H7 (cell line): ENCODE data around the gene CUX1. TPM values are rescaled to one million over a fixed set of nuclear protein-coding genes. Genes with fewer than 3 reads are reported as not detected.
A peak's percentile ranks its signal among the peaks of the same experiment; 100 is the strongest.
"Not testable (repeated sequence)": the region's sequence is repeated elsewhere in the genome, so short reads cannot be mapped to it uniquely, and the experiment has no call there.

Source experiments
- DNase-seq: peaks from one replicate; pipeline ENCODE4 v3.0.0; 2012
- H3K27me3 ChIP-seq: 2 replicates; pipeline ENCODE4 v1.6.0; 2011; ENCODE audit warnings: mild to moderate bottlenecking, low read length; ENCODE audit not compliant: control insufficient read depth, insufficient read depth
- H3K36me3 ChIP-seq: replicated peaks from 2 replicates; pipeline ENCODE4 v1.5.1; 2011; ENCODE audit warnings: low read length; ENCODE audit not compliant: control insufficient read depth, insufficient read depth
- H3K4me3 ChIP-seq: 2 replicates; pipeline ENCODE4 v1.5.1; 2011; ENCODE audit warnings: low read depth, mild to moderate bottlenecking, control low read depth, low read length, moderate library complexity; ENCODE audit not compliant: insufficient read depth
- total RNA-seq: library from RNA; depleted of rRNA; stranded (reverse); fragments of >200 nt; shearing (Covaris generic); gene quantifications from 2 replicates; pipeline ENCODE4 v1.2.3, GENCODE V29; 2014

The CUX1 gene
- total RNA-seq, 1 experiment from 2014 or later, result 28.2 TPM

DNA sequence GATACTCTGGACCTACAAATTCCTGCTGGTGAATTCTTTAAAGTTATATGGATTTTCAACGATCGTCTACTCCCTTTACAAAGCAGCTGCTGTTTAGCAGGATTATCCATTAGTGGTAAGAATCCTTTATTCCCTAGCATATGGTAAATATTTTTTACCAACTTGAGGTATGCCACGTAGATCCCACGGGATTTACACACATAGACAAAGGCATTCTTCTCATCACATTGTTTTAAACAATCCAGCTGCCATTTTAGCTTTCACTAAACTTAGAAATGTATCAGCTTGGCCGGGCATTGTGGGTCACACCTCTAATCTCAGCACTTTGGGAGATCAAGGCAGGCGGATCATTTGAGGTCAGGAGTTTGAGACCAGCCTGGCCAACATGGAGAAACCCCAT, 321.2 kb downstream of the CUX1 start:
- no peak for DNase-seq
- Histone ChIP-seq H3K36me3 (no peaks in the 10 kb centered on the region; the same call in 1 of the 2 replicates), H3K27me3 (no peaks in the 10 kb centered on the region), H3K4me3 (no peak overlapping the region)

DNA sequence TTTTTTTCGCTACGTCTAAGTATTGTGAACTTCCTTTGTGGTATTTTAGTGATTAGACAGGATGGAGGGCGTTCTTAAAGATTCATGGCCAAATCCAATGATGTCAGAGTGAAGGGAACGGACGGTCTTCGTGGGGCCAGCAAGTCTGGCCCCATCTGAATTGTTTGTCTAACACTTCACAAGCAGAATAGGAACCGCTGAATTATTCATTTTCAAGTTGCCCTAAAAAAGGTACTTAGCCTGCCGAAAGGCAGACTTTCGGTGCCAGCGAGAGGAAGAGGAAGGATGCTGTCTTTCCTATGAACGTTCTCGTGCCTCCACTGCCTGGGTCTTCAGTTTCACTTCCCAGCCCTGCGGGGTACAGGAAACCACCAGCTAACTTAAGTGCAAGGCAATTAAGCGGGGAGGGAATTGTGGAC, 323.5 kb downstream of the CUX1 start:
- DNase-seq, result no peak
- Histone ChIP-seq H3K36me3 (no peaks in the 10 kb centered on the region; the same call in 1 of the 2 replicates), H3K4me3 (no peak overlapping the region), H3K27me3 (no peaks in the 10 kb centered on the region)

DNA sequence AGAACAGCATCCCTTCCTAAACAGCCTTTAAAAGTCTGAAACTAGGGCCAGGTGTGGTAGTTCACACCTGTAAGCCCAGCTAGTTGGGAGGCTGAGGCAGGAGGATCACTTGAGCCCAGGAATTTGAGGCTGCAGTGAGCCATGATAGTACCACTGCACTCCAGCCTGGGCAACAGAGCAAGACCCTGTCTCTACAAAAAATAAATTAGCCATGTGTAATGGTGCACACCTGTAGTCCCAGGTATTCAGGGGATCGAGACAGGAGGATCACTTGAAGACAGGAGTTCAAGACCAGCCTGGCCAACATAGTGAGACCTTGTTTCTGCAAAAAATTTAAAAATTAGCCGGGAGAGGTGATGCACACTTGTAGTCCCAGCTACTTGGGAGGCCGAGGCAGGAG, 325.0 kb downstream of the CUX1 start:
- not testable (repeated sequence) for H3K27me3 ChIP-seq, DNase-seq, H3K36me3 ChIP-seq, H3K4me3 ChIP-seq

DNA sequence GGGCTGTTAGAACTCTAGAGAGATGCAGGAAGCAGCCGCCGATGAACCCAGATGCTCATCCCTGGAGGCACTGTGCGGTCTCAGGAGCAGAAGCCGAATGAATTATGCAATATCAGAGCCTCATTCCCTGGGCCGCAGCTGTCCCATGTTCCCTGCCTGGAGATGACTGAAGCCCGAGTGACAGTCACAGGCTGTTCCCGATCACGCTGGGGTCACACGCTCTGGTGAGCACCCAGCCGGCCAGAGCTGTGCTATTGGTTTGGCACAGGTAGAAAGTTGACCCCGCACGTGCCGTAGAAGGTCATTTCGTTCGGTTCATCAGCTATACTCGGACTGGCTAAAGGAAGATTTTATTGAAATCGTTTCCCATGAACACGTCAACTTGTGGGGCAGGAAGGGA, 328.7 kb downstream of the CUX1 start:
- Histone ChIP-seq H3K36me3 (no peaks in the 10 kb centered on the region), H3K27me3 (no peaks in the 10 kb centered on the region), H3K4me3 (no peak overlapping the region)
- DNase-seq, result no peak

DNA sequence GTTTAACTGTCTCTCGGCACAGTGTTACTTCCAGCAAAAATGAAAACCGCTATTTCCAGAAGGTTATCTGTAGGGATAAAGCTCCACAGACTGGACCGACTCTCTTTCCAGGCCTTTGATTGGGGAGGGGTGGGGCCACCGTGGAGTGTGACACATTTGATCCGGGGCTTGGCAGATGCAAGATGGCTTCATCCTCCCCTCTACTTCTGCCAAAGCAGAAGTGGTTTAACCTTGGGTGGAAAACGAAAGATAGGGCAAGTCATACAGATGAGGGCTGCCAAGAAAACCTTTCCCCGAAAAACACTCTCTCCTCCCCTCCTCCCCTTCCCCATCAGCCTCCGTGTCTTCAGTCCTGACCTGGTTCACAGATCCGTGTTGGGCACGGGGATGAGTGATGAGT, 329.6 kb downstream of the CUX1 start:
- no peaks in the 10 kb centered on the region for H3K27me3 ChIP-seq
- no peak for DNase-seq
- no peak overlapping the region for H3K4me3 ChIP-seq
- no peaks in the 10 kb centered on the region for H3K36me3 ChIP-seq

DNA sequence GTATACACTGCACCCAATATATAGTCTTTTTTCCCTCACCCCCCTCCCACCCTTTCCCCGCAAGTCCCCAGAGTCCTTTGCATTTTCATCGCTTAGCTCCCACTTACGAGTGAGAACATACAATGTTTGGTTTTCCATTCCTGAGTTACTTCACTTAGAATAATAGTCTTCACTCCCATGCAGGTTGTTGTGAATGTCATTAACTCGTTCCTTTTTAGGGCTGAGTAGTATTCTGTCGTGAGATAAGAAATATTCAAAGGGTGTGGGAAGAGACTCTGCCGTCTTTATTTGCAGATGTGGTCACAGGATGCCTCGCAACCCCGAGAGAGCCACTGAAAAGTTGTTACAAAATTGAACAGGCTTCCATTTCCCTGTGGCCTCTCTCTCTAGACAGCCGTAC, 331.4 kb downstream of the CUX1 start:
- Histone ChIP-seq H3K4me3 (no peak overlapping the region), H3K27me3 (no peaks in the 10 kb centered on the region), H3K36me3 (no peaks in the 10 kb centered on the region)
- DNase-seq, result no peak

DNA sequence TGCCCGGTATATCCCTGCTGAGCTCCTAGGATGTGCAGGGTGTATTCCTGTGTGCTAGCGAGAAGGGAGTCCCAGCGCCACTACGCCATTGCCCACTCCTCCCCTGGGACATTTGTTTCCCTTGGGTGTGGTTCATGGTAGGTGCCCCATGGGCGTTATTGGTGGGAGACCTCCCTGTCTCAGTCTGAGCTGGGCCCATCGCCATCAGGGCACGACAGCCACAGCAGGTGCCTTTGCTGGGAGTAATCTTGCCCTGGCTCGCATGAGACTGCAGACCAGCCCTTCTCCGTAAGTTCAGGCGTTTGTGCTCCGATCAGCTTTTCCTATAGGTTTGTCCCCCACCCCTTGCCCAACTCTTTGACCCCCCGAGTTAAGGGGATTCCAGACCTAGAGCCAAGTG, 332.0 kb downstream of the CUX1 start:
- no peak for DNase-seq
- no peaks in the 10 kb centered on the region for H3K36me3 ChIP-seq
- no peak overlapping the region for H3K4me3 ChIP-seq
- H3K27me3 ChIP-seq, result no peaks in the 10 kb centered on the region

DNA sequence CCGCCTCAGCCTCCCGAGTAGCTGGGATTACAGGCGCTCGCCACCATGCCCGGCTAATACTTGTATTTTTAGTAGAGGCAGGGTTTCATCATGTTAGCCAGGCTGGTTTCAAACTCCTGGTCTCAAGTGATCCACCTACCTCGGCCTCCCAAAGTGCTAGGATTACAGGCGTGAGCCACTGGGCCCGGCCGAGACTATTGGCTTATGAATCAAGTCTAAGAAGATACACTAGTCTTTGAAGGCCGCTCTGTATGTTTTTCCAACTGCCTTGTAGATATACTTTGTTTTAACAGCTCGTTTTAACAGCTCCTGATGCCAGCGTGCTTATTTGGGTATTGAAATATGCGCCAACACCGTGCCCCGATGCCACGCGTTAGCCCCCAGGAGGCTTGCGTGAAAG, 332.8 kb downstream of the CUX1 start:
- no peak for DNase-seq
- no peaks in the 10 kb centered on the region for H3K27me3 ChIP-seq
- no peaks in the 10 kb centered on the region for H3K36me3 ChIP-seq
- no peak overlapping the region for H3K4me3 ChIP-seq

DNA sequence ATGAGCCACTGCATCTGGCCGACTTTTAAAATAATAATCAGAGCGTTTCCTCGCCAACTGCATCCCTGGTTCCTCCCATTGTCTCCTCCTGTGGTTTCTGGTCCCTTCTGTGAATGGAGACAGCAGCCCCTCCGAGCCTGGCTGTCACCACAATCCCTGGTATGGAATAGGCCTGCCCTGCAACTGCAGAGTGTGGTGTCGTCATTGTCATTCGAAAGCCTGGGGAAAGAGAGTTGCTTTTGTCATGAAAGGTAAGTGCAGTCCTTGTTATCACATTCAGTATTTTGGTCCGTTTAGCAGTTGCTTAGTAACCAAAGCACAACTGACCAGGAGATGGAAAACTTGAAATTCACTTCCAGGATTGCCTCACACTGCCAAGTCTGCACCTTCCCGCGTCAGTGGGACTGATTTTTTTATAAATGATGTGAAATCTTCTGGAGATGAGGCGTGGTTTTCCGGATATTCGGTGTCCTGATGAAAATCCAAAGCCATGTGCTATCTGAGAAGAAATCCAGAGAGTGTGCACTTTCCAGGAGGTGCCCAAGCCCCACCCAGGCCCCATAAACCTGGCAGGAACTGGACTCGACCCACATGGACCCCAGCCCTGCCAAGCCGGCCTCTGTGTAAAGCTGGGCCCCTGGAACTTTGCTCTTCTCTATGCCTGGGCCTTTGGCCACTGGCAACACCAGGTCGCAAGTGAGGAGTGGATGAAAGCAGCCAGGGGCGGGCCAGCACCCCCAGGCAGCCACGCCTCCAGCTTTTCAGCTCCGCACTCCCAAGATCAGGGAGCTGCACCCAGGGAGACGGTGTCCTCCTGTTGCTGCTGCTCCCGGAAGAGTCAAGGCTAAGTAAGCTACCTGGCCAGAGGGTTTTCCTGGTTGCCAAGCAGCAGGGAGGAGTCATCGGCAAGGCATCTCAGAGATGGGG, 335.5 kb downstream of the CUX1 start:
- peak; percentile 88 for DNase-seq
- H3K27me3 ChIP-seq, result no peaks in the 10 kb centered on the region
- H3K36me3 ChIP-seq, result no peaks in the 10 kb centered on the region
- H3K4me3 ChIP-seq, result no peak overlapping the region

DNA sequence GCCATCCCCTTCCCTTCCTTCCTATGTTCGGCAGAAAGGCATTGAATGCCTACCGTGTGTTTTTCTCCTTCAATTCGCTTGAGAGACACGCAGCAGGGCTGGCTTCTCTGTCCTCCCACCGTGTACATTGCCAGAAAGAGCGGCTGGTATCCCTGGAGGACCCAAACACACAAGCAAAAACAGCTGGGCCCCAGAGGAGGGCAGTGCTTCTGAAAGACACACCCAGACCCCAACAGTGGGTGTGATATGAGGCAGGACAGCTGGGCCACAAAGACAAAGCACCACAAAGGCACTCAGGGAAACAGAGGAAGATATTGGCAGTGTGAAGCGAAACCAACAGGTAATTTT, 336.1 kb downstream of the CUX1 start:
- no peak for DNase-seq
- no peak overlapping the region for H3K4me3 ChIP-seq
- peaks cover 1% of the 10 kb centered on the region; the same call in 1 of the 2 replicates for H3K36me3 ChIP-seq
- no peaks in the 10 kb centered on the region for H3K27me3 ChIP-seq

DNA sequence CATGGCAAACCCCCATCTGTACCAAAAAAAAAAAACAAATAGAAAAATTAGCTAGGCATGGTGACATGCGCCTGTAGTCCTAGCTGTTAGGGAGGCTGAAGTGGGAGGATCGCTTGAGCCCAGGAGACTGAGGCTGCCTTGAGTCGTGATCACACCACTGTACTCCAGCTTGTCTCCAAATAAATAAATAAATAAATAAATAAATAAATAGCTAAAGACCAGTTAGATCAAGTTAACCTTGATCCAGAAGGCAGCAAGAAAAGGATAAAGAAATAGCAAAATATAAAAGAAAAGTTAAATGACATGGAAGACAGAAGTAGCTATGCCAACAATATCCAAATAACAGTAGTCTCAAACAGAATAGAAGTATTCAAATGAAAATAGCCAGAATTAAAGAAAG, 337.0 kb downstream of the CUX1 start:
- DNase-seq, result no peak
- H3K36me3 ChIP-seq, result peaks cover 2% of the 10 kb centered on the region
- H3K4me3 ChIP-seq, result no peak overlapping the region
- no peaks in the 10 kb centered on the region for H3K27me3 ChIP-seq

DNA sequence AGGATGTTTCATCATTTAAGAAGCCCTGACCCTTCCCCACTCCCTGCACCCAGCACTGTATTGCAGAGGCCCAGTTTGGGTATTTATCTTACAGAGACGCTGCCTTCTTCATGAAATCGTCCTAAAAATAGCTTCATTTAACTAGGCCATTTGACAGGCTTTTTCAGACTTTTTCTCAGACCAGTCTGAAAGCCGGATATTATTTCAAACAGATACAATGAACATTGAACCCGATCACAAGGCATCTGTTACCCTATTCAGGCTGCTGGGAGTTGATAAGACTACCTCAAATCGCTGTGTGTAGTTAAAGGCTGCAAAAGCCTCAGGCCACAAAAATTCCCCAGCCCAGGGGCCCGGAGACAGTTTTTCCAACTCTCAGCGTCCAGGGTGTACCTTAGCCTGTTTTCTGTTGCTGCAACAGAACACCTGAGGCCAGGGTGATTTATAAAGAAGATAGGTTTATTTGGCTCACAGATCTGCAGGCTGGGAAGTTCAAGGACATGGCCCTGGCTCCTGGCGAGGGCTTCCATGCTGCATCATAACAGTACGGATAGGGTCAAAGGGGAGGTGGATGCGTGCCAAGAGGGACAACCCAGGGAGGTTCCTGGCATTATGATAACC, 338.5 kb downstream of the CUX1 start:
- DNase-seq, result no peak
- Histone ChIP-seq H3K36me3 (peaks cover 2% of the 10 kb centered on the region), H3K27me3 (no peaks in the 10 kb centered on the region), H3K4me3 (no peak overlapping the region)

DNA sequence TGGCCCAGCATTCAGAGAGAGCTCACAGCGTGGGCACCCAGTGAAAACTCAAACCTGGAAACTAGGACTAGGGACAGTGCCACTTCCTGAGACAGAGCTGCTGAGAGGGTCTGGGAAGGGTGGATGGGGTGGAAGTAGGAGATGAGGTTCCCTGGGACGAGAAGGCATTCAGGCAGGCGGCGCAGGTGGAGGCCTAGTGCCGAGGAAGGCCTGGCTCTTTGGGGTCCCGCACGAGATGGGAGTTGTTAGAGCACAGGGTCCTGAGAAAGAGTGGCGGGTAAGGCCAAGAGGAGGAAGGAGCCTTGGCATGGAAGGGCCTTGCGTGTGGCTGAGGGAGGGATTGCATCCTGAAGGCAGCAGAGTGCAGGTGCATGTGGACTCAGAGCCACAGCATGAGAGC, 339.4 kb downstream of the CUX1 start:
- no peak overlapping the region for H3K4me3 ChIP-seq
- H3K27me3 ChIP-seq, result no peaks in the 10 kb centered on the region
- no peak for DNase-seq
- peaks cover 2% of the 10 kb centered on the region for H3K36me3 ChIP-seq

DNA sequence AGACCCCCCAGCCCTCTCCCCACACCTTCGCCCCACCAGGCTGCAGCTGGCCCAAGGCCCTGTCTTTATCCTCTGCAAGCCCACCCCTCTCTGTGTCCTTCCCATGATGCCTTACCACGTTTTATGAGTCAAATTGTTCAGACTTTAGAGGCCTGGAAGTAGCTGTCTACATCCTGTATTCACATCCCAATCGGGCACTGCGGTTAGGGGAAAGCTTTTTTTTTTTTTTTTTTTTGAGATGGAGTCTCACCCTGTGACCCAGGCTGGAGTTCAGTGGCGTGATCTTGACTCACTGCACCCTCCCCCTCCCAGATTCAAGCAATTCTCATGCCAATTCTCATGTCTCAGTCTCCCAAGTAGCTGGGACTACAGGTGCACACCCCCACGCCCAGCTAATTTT, 347.7 kb downstream of the CUX1 start:
- no peak for DNase-seq
- no peak overlapping the region for H3K4me3 ChIP-seq
- H3K27me3 ChIP-seq, result no peaks in the 10 kb centered on the region
- no peaks in the 10 kb centered on the region; the same call in 1 of the 2 replicates for H3K36me3 ChIP-seq

DNA sequence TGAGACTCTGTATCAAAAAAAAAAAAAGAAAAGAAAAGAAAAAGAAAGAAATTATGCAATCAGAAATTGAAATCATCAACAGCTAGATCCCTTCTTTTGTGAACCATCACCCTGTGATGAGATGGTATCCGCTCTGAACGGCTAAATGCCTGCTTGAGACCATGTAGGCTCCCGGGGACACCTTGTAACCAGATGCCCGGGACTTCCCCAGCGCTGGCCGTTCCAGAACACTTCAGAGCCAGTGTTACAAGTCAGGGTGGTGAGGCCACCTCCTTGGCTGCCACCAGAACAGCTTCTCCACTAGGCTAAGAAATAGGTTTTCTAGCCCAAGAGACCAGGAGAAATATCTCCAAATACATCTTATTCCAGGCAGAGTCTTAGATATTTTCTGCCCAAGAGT, 349.8 kb downstream of the CUX1 start:
- Histone ChIP-seq H3K4me3 (no peak overlapping the region), H3K27me3 (no peaks in the 10 kb centered on the region), H3K36me3 (peaks cover 1% of the 10 kb centered on the region)
- no peak for DNase-seq
